HG03064 (cell line): Measurements from ENCODE around the gene GLB1L.

ENCODE experiments used
- ATAC-seq: cut with Tn5 transposase; IDR thresholded peaks from one replicate; pipeline ENCODE4 v1.9.1; 2021; ENCODE audit warnings: low read depth; ENCODE audit not compliant: unreplicated experiment

Gene GLB1L

GRCh38 chr2:219253753-219254589, 8.7 kb upstream of the GLB1L start, which contains the start of gene TUBA4A:
TSS of gene TUBA4A (minus strand) at chr2:219253918. CDS start at chr2:219253858, 60 bp downstream.
- ATAC-seq: peak; percentile 44

DNA sequence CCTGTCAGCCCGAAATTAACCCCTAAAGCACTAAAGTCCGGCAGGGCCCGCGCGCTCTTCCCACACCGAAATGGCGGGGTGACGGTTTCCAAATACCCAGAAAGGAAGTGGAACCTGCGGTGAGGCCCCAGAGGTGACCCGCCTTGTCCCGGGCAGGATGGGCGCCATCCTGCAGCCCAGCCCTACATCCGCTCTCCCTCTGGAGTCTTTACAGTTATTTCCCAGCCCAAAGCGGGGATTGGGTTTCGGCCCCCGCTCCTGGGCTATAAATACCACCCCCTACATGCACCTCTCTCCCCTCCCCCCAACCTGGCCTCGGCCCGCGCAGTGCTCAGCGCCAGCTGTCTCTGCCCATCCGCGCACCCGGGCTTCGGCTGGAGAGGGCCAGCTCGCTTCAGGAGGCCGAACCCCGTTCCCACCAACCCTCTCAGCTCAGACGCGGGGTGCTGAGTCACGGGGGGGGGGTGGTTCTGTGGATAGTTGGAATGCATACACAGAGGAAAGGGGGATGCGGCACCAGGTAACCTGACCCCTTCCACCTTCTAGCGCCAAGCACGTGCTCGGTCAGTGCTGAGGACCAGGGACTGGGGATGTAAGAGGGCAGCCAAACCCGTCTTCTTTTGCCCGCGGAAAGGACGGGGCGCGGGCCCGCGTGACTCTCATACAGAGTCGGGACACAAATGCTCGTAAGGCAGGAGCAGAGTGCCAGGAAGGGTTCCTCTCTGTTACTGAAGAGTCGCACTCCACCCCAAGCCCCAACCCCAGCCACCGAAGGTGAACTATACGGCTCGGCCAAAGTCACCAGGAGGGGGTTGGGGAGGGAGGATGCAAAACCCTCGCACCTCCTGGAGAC, 7.9 kb upstream of the GLB1L start, which contains the start of gene TUBA4B:
Gene TUBA4B (plus strand): TSS at position 344 of the 853 bp plus-strand sequence. CDS start 165 bp downstream, at position 509.
- ATAC-seq: peak; percentile 11

- ATAC-seq: no peak
These were observed 7.3 kb upstream of the GLB1L start for GRCh38 chr2:219252570-219252899.

DNA sequence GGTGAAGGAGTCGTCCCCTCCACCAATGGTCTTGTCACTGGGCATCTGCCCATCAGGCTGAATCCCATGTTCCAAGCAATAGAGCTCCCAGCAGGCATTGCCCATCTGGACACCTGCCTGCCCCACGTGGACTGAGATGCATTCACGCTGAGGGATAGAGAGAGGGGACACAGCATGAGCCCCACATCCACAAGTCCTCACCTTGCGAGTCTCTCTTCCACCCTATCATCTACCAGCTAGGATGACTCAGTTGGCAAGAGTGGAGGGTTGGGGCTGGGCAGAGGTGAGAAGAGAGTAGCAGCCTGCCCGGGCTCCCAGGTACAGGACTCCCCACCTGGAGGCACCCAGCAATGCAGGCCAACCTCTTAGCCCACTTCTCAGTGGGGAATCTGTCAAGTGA, 6.8 kb upstream of the GLB1L start:
- no peak for ATAC-seq

GRCh38 chr2:219251656-219252055, 6.4 kb upstream of the GLB1L start:
- ATAC-seq: no peak

- ATAC-seq: no peak
These were observed 5.0 kb upstream of the GLB1L start for GRCh38 chr2:219250049-219250781.

DNA sequence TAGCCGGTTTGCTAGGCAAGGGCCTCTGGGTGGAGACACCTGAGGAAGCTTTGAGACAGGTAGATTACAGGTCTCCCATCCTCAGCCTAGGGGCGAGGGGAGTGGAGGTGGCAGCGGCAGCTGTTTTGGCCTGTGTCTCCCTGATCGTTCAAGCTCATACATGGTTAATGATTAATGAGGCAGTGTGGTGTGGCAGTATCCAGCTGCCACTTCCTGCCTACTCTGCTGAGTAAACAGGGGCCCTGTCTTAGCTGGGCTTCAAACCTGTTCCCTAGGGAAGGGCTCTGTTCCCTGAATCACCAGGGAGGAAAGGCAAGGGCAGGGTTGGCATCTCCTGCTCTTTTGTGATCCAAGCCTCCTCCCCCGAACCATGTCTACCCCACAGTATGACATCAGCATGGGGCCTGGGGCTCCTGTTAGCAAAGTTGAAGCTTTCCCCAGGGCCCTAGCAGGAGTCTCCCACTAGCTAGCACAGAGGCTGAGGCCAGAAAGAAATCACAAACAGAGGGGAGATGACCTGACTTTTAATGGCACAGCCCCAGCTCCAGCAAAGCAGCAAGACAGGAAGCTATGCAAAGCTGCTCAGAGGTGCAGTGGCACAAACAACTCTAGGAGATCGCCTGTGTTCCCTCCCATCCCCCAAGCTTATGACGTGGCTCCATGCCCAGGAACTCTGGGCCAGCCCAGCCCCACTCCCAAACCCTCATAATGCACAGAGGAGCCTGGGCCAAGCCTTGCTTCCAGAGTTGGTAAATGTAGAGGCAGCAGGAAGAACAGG, 4.1 kb upstream of the GLB1L start:
- ATAC-seq: peak; percentile 49

DNA sequence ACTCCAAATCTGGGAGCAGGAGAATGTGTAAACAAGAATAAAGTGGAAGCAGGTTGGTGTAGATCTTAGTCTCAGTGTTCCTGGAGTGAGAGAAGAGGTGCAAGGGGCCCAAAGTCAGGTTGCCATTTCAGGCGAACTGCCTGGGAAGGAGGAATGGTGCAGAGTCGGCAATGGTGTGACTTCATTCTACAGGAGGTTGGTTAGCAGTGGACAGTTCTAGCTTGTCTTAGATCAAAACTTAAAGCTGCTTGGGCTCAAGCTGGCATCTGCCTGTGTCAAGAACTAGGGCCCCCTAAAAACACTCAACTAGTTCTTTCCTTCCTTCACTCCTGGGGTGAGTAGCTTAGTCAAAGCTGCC, 3.6 kb upstream of the GLB1L start:
- no peak for ATAC-seq

GRCh38 chr2:219247678-219248642, 2.7 kb upstream of the GLB1L start:
- no peak for ATAC-seq

- ATAC-seq: no peak
These were observed 1.3 kb upstream of the GLB1L start for GRCh38 chr2:219246559-219246958.

DNA sequence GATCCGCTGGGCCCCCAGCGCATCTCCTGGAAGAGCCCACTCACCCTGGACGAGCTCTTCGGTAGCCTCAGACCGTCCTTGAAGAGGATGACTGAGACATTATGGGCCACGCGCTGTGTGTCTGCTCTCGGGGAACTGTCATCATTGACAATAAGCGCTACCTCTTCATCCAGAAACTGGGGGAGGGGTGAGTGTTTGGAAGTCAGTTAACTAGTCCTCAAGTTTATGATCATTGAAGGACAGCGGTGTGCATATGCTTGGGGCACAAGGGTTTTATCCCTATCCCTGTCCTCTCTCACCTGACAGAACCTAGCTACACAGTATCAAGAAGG, 621 bp upstream of the GLB1L start:
- no peak for ATAC-seq

GRCh38 chr2:219244789-219245147, 476 bp downstream of the GLB1L start:
- no peak for ATAC-seq

- ATAC-seq: no peak
These were observed 1.9 kb downstream of the GLB1L start for GRCh38 chr2:219243291-219243761.

GRCh38 chr2:219234331-219234730, 10.9 kb downstream of the GLB1L start:
- ATAC-seq: no peak

- no peak for ATAC-seq
These were observed 15.1 kb downstream of the GLB1L start for GRCh38 chr2:219230059-219230540.

- ATAC-seq: peak; percentile 95
These were observed 15.8 kb downstream of the GLB1L start, which contains the start of the genes ANKZF1 and ATG9A for GRCh38 chr2:219229305-219230058. TSS of gene ANKZF1 (plus strand) at chr2:219229806. CDS start at chr2:219230258, 452 bp downstream. TSS of gene ATG9A (minus strand) at chr2:219229636. CDS start at chr2:219228024, 1,612 bp downstream.

DNA sequence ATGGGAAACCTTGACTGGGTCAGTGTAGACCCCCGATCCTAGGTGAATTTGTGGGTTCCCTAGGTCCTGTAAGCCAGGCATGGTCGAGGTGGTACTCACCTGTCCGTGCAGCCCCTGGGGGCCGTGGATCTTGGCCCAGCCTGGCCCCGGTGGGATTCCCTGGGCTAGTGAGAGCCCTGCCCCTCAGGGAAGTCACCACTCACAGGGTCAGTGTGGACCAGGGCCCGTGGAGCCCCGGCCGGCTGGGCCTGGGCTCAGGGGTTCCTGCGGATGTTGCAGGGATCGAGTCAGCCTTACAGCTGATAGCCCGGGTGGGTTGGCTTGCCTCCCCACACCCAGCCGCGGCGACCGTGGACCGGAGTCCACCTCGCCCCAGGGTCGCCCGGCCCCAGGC, 16.3 kb downstream of the GLB1L start:
- ATAC-seq: no peak
